ENCODE measurements around the gene HCN1.

Gene HCN1

GRCh38 chr5:45696206-45696836 lies at the start of gene HCN1:
Gene HCN1 (minus strand): TSS chr5:45696380.
- DNase-seq: peak; percentile 6

DNA sequence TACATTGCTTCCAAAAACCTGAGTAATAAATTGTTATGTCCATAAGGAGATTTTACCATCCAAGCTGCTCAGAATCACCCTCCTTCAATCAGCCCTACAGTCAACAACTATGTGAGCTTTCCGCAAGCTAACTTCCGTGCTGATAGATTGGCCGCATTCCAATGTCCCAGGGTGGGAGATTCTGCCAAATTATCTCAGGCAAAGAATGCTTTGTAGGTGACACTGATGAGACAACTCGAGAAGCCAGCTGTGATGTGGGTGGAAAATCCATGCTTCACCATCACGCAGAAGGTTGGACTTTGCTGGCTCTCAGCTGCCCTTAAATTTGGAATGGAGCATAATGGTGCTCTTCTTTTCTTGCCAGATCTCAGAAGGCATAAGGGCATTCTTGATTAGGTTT lies 44.9 kb upstream of the HCN1 start:
- no peak for DNase-seq

GRCh38 chr5:45737153-45737552 lies 41.0 kb upstream of the HCN1 start:
- DNase-seq: no peak

GRCh38 chr5:45725537-45725936 lies 29.4 kb upstream of the HCN1 start:
- DNase-seq: no peak

- DNase-seq: no peak
Measured at GRCh38 chr5:45697201-45697600, 1.0 kb upstream of the HCN1 start.

DNA sequence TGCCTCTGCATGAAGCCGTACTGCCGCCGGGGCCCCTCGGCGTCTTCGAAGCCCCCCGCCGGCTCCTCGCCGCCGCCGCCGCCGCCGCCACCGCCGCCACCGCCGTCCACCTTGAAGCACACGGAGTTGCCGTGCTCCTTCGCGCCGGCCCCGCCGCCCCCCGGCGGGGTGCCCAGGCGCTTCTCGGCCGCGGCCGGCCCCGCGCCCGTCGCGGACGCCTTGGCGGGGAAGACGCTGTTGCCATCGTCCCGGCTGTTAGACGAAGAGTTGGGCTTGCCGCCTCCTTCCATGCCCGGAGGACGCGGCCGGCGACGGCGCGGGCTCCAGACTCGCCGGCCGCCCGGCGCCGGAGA lies 400 bp downstream of the HCN1 start:
- no peak for DNase-seq

GRCh38 chr5:45694971-45695803 lies 993 bp downstream of the HCN1 start:
- DNase-seq: no peak

DNA sequence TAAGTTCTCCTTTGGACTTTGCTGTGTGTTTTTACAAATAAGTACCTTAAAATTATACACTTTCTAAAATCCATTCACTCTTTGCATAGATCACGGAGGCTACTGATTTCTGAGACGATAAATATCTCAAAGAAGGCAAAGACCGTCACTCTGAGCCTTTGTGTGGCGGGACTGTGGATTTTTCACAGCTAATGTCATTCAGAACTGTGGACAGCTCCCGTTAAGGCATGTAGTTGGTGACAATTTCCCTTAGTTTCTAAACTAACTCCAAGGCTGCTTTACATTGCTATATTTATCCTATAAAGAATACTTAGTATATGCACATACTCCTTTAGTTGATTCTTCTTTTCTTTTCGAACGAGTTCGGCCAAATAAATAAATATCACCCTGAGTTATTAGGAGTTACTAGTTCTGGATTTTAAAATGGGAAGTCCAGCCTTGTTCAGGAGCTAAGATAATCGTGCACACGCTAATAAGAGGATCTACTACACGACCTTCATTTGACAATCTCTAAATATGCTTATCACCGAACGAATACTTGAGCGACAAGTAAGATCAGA lies 1.8 kb downstream of the HCN1 start:
- no peak for DNase-seq

- DNase-seq: no peak
Measured at GRCh38 chr5:45692481-45692880, 3.7 kb downstream of the HCN1 start.

- DNase-seq: no peak
Measured at GRCh38 chr5:45691656-45692055, 4.5 kb downstream of the HCN1 start.

GRCh38 chr5:45687701-45688100 lies 8.5 kb downstream of the HCN1 start:
- DNase-seq: no peak

DNA sequence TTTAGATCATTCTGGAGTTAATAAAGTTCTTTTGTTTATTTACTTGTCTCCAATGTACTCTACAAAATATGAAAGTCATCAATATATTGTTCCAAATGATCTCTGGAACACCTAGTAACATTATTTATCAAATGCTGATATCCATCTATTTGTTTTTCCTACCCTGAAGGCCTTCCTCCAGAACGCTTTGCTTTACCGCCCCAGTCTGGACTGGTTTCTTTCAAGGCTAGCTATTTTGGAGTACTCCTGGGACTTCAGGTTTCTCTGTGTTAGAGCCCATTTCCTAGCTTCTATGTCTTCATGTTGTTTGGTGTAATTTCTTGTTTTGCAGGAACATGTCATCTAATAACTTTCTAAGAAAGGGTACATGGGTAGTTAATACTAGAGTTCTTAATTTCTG lies 9.6 kb downstream of the HCN1 start:
- no peak for DNase-seq

DNA sequence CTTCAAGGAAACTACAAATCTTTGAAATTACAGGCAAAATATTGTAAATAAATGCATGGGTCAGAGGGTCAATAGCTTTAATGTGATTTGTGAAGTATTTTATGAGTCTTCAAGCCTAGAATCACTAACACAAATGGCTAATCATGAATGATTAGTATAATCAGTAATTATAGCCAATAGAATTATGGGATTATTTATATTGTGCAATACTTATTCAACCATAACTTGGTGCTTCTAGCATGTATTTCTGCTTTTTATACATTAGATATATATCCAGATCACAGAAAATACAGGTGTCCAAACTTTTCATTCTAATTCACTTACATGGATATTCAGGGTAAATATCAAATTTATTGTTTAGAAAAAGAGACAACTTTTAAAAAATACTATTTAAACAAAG lies 12.1 kb downstream of the HCN1 start:
- no peak for DNase-seq

DNA sequence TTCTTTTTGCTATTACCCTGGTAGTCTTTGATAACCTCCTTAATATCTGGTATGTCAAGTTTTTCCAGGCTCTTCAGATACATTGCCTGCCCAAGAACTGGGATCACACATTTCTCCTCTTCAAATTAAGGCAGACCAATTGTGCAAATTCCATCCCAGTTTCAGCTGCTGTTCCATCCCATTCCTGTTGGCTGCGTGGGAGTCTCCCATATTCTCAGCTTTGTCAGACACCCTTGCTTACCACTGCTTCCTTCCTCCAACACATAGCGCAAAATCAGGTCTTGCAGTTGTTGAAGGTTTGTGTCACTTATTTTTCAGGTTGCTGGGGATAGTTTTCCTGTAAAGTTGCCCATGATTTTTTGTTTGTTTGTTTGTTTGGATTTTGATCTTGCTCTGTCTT lies 15.2 kb downstream of the HCN1 start:
- no peak for DNase-seq

DNA sequence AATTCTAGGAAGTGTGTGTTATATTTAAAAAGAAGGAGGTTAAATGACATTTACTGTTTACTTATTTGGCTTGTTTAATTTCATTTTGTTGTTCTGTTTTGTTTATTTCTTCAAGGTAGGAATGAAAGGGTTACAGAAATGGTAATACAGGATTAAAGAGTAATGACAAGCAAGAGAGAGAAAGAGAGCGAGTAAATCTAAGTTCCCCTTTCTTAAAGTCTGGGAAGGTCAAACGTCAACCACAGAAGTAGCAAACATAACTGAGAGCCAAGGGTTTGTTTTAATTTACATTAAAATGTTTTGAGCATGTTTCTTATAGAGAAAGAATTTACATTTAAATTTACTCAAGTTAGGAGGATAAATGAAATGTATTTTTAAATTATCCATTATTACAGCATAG lies 18.7 kb downstream of the HCN1 start:
- DNase-seq: no peak

GRCh38 chr5:45672271-45672670 lies 23.9 kb downstream of the HCN1 start:
- no peak for DNase-seq

DNA sequence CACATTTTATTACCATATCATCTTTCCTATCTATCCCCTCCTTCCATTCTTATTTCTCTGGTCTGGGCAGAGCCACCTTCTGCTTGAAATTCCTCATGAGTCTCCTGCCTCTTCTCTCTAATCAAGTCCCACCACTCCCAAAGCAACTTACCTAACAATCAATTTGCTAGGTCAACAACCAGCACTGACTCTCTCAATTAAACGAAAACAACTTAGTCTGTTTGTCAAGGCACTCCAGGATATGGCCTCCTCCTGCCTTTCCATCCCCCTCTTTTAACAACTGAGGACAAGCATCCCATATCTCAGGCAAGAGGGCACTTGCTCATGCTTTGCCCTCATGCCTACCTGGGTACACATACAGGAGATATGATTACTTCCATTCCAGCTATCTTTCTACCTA lies 47.4 kb downstream of the HCN1 start:
- no peak for DNase-seq

DNA sequence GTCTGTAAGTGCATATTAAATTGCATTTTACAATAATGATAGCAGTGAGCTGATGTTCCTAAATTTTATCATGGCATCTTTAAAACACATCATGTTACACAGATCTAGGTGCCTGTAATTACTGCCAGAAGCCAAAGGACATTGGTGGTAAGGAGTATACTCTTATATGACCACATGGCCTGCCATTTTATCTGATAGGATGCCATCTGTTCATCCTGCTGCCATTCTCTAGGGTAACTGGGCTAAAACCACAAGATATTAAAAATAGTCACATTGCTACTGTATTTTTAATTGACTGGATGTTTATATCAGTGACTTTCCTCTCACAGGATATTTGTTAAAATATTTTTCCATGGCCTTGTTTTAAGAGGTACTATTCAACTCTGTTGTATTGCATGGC lies 53.1 kb downstream of the HCN1 start:
- no peak for DNase-seq

DNA sequence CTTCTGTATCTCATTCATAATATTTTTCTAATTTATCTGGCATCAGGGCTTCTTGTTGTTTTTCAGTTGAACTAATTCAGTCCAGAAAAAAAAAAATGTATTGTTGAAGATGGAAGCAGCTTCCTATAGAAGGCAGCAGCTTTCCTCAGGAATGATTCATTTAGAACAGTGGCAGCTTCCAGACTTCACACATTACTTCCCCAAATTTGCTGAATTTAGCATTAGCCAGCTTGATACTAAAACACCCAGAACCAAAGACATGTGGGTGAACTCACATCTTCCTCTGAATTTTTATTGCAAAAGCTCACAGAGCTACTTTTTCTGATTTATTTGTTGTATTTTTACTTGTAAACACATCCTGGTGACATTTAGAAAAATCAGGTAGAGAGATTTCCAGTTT lies 53.8 kb downstream of the HCN1 start:
- no peak for DNase-seq

GRCh38 chr5:45639040-45639439 lies 57.1 kb downstream of the HCN1 start:
- DNase-seq: no peak

- no peak for DNase-seq
Measured at GRCh38 chr5:45627076-45627656, 69.0 kb downstream of the HCN1 start.

- no peak for DNase-seq
Measured at GRCh38 chr5:45623832-45624231, 72.3 kb downstream of the HCN1 start.

GRCh38 chr5:45622365-45622764 lies 73.8 kb downstream of the HCN1 start:
- DNase-seq: no peak

DNA sequence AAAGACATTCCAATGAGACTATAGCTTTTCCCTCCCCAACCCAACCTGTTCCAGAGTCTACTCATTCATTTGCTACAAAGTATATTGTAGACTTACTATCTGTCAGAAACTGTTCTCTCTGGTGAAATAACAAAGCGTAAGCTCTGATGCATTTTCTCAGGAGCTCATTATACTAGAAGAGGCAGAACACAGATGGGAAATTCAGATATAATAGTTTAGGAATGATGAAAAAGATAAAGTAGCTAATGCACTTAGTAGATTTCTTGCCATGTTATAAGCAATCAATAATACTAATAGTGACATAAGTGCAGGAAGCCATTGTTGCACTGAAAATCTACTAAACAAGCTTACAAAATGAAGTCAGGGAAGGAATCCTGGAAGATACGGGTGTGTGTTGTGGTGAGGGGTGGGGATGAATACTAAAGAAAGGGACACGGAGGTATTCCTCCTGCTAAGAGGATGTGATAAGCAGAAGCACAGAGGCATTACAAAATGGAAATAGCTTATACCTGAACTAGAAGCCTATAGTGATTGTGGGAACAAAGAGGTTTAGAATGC lies 78.2 kb downstream of the HCN1 start:
- no peak for DNase-seq
